DOHH2 (cell line): ENCODE data around the gene CETN1.

Source experiments
- CTCF ChIP-seq: fragments of 200-600 bp; sonication (generic); IDR thresholded peaks from one replicate; pipeline ENCODE4 v1.5.1; 2014; ENCODE audit warnings: antibody characterized with exemption, mild to moderate bottlenecking, low read depth, low read length; ENCODE audit not compliant: poor library complexity, severe bottlenecking
- EZH2phosphoT487 ChIP-seq: fragments of 200-600 bp; sonication (generic); IDR thresholded peaks from 2 replicates; pipeline ENCODE4 v1.6.1; 2017; ENCODE audit warnings: borderline replicate concordance, mild to moderate bottlenecking, antibody characterized with exemption, low read length, moderate library complexity, mixed read lengths

- TF ChIP-seq CTCF (no peak), EZH2phosphoT487 (no peak)
These were observed 15.2 kb upstream of the CETN1 start for GRCh38 chr18:564708-565561.
